ENCODE data around the gene COMMD2. TPM values are rescaled to one million over a fixed set of nuclear protein-coding genes. Genes with fewer than 3 reads are reported as not detected.

COMMD2 gene
- total and polyA plus RNA-seq, 2 donors (not counting 1 experiment from before 2014, with no cell fraction given), result 28.6 to 50.7 TPM

DNA sequence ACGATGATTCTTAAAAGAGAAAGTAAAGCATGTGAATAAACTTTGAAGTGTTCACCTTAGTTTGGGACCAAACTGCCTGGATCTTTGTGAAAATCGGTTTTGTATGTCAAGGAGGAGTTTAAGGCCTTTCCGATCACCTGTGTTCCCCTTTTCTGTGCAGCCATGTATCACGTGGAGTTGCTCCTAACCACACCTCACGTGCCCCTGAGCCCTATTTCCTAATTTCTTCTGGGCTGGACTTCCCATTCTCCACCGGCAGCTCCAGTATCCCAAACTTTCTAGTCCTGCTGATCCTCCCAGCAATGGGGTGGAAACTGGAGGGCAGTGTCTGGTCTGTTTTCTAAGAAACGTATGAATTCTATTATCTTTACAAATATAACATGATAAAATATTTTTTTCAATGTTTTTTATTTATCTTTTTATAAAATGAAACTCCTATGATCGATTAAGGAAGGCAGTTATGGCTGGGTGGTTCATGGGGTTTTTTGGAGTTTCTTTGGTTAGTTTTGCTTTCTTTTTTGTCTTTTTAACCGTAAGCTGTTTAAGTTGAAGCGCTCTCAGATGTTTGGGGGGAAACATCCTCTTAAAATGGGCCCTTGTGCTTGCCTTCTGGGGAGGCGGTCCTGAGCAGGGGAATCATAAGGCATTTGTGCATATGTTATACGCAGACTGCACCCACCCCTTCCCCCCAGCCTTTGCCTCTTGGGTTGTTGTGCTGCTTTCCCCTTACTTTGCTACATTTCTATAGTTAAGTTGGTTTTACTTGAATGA is 50.9 kb downstream of the COMMD2 start:
- Histone ChIP-seq H3K27me3 (ENCODE audit: control insufficient read depth, insufficient read depth, low read length) (no peaks in the 10 kb centered on the region), H3K4me2 (ENCODE audit: extremely low read depth, insufficient read depth, low read length) (peak overlapping the region; percentile 51), H4K20me1 (ENCODE audit: control insufficient read depth, extremely low read depth, insufficient read depth, low read length) (no peaks in the 10 kb centered on the region), H2AFZ (ENCODE audit: low read length) (peak overlapping the region; percentile 1), H3K27ac (ENCODE audit: insufficient read depth, low read length) (no peak overlapping the region), H3K9ac (ENCODE audit: insufficient read depth, low read length) (no peak overlapping the region), H3K36me3 (ENCODE audit: control insufficient read depth, insufficient read depth, low read length) (no peaks in the 10 kb centered on the region), H3K79me2 (ENCODE audit: control insufficient read depth, insufficient read depth, low read length) (no peaks in the 10 kb centered on the region), H3K4me1 (ENCODE audit: control insufficient read depth, extremely low read depth, insufficient read depth, low read length) (peaks cover 6% of the 10 kb centered on the region), H3K4me3 (replicated peaks in 1 of 4; ENCODE audit: control extremely low read depth in 1 of 4, insufficient read depth in 1 of 4, low read depth in 3 of 4, low read length in 4 of 4) (peak overlapping the region in 1 of 4 experiments; percentile 9), H3K9me3 (ENCODE audit: control insufficient read depth, insufficient read depth, low read depth, low read length) (no peaks in the 10 kb centered on the region)
- DNase-seq (ENCODE audit: low read depth in 2 of 2), result no peak
- TF ChIP-seq EZH2 (IDR thresholded peaks at IDR 0.05; ENCODE audit: low read length, missing control alignments), result no peak
- TF ChIP-seq, protein P1, sequence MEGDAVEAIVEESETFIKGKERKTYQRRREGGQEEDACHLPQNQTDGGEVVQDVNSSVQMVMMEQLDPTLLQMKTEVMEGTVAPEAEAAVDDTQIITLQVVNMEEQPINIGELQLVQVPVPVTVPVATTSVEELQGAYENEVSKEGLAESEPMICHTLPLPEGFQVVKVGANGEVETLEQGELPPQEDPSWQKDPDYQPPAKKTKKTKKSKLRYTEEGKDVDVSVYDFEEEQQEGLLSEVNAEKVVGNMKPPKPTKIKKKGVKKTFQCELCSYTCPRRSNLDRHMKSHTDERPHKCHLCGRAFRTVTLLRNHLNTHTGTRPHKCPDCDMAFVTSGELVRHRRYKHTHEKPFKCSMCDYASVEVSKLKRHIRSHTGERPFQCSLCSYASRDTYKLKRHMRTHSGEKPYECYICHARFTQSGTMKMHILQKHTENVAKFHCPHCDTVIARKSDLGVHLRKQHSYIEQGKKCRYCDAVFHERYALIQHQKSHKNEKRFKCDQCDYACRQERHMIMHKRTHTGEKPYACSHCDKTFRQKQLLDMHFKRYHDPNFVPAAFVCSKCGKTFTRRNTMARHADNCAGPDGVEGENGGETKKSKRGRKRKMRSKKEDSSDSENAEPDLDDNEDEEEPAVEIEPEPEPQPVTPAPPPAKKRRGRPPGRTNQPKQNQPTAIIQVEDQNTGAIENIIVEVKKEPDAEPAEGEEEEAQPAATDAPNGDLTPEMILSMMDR (conservative IDR thresholded peaks at IDR 0.05 in 1 of 2, IDR thresholded peaks at IDR 0.05 in 1 of 2; ENCODE audit: low read depth in 1 of 2, low read length in 2 of 2), result no peak

Other genes with a start within 250 kb of the COMMD2 start
- 13.7 and 14.1 TPM in 2 replicates for gene WWTR1, start 94.5 kb downstream of the COMMD2 start, total RNA-seq
- 71.5 and 89.4 TPM in 2 replicates for gene WWTR1, start 94.5 kb downstream of the COMMD2 start, polyA plus RNA-seq
- not detected in 2 replicates for gene ANKUB1, start 40.1 kb upstream of the COMMD2 start, total RNA-seq
- gene ANKUB1, start 40.1 kb upstream of the COMMD2 start, polyA plus RNA-seq, result not detected in 2 replicates
- gene RNF13, start 60.7 kb upstream of the COMMD2 start, total RNA-seq, result 81.7 and 86.8 TPM in 2 replicates
- gene RNF13, start 60.7 kb upstream of the COMMD2 start, polyA plus RNA-seq, result 33.4 and 57.4 TPM in 2 replicates
- 153 and 343 TPM in 2 replicates for gene PFN2, start 218.4 kb upstream of the COMMD2 start, total RNA-seq
- 619 and 627 TPM in 2 replicates for gene PFN2, start 218.4 kb upstream of the COMMD2 start, polyA plus RNA-seq